Measurements from ENCODE around the gene LBH.

DNA sequence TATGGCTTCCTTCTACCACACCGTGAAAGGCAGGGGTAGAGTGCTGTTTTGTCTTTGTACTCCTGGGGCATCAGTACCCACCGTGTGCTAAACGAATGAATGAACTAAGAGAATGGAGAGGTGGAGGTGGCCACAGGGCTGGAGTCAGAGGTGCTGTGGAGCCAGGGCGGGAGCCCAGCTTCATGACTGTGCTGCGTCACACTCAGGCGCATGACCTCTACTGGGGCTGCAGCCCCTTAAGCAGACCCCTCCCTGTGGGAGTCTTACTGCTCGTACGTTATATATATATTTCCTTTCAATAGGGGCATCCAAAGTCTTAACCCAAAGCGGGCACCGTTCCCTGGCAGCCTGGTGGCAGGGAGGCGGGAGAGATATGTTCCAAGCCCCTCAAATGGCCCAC, 18.0 kb upstream of the LBH start:
- TF ChIP-seq, protein P1, sequence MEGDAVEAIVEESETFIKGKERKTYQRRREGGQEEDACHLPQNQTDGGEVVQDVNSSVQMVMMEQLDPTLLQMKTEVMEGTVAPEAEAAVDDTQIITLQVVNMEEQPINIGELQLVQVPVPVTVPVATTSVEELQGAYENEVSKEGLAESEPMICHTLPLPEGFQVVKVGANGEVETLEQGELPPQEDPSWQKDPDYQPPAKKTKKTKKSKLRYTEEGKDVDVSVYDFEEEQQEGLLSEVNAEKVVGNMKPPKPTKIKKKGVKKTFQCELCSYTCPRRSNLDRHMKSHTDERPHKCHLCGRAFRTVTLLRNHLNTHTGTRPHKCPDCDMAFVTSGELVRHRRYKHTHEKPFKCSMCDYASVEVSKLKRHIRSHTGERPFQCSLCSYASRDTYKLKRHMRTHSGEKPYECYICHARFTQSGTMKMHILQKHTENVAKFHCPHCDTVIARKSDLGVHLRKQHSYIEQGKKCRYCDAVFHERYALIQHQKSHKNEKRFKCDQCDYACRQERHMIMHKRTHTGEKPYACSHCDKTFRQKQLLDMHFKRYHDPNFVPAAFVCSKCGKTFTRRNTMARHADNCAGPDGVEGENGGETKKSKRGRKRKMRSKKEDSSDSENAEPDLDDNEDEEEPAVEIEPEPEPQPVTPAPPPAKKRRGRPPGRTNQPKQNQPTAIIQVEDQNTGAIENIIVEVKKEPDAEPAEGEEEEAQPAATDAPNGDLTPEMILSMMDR (IDR thresholded peaks at IDR 0.05; ENCODE audit: insufficient read depth, low read depth, low read length), result no peak
- no peak for TF ChIP-seq EZH2 (IDR thresholded peaks at IDR 0.05; ENCODE audit: insufficient read depth, low read length)
